ENCODE measurements around the gene C1QTNF7.
A peak's percentile ranks its signal among the peaks of the same experiment; 100 is the strongest.

The C1QTNF7 gene

DNA sequence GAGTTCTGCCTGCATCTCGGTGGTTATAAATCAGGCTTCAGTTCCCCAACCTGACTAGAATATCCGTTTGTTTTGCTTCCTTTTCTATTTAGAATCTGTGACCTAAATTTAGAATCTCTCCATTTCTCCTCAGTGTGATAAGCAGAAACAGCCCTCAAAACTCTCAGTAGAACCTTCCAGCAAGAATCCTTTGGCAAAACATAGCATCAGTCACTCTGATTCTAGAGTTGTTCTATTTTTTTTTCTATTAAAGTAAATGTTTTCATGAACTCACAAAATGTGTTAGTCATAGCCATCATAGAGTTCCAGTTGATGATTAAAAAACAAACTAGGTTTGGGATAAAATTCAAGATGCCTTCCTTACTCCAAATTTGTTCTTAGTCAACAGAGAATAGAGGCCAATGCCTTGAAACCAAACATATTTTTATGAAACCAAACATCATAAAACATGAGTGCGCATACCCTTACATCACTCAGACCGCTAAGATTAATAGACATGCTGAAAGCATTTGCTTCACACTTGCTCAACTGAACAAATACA, 13.2 kb upstream of the C1QTNF7 start:
- no peak for DNase-seq

DNA sequence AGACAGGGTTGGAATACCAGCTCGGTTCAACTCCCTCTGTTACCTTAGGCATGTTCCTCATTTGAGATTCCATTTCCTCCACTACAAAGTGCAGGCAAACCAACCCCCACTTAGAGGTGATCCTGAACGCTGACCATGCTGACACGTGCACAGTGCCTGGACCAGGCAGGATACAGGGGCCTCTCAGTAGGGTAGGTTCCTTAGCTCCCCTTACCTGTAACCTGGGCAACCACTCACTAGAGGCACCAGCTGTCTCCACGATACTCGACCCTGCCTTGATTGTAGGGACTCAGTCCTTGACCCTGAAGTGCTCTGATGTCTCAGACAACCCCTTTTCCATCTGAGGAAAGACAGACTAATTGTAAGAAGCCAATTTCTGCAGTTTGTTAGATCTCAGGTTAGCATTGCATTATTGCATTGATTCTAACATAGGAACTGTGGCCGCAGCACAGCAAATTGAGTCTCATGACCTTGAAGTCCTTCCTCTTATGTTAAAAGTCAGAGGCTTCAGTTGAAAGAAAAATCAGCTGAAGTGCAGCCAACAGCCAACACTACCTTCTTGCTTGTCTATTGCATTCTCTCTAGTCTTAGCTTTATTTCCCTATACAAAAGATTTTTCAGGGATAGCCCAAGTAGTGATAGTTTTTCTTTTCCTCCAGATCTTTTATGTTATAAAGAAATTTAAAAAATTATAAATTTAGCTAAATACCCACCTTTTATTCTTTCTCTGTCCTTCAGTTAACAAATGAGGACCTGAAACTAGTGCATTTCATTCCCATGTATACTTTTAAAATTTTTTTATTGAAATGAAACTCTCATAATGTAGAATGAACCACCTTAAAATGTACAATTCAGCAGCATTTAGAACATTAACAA, 11.2 kb upstream of the C1QTNF7 start:
- DNase-seq: no peak

DNA sequence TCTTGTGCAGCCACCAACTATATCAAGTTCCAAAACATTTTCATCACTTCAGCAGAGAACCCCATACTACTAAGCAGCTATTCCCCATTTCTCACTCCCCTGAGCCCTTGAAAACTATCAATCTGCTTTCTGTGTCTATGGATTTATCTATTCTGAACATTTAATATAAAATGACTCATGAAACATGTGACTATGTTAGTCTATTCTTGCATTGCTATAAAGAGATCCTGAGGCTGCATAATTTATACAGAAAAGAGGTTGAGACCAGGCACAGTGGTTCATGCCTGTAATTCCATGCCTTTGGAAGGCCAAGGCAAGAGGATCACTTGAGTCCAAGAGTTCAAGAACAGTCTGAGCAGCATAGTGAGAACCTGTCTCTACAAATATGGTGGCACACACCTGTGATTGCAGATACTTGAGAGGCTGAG, 10.6 kb upstream of the C1QTNF7 start:
- DNase-seq: no peak

DNA sequence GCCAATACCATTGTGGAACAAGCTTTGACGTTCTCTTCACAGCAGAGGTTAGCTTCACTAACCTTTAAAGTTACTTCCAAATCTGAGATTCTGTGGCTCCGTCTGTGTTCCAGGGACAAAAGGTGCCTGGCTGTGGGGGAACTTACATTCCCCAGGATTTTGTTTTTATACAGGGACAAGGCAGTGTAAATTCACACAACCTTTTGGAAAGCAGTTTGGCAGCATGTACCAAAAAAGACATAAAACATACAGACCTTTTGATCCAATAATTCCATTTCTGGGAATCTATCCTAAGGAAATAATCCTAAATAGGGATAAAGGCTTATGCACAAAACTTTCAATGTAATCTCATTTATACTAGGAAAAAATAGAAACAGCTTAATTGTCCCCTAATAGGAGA, 8.9 kb upstream of the C1QTNF7 start:
- no peak for DNase-seq

DNA sequence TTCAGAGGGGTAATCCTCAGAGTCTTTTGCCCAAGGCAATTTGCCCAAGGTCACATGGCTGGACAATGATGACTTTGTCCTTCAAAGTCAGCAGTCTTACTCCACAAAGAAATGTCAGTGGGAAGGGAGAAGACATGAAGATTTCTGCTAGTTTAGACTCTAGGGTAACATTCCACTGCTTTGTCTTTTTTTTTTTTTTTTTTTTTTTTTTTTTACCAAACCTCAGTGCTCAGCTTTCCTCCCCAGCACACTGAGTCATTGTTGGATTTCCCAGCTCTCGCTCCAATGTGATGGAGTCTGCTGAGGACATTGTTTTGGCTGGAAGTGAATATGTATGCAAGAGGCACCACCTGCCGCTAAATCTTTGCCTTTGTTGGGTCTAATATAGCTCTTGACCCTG, 7.2 kb upstream of the C1QTNF7 start:
- no peak for DNase-seq

DNA sequence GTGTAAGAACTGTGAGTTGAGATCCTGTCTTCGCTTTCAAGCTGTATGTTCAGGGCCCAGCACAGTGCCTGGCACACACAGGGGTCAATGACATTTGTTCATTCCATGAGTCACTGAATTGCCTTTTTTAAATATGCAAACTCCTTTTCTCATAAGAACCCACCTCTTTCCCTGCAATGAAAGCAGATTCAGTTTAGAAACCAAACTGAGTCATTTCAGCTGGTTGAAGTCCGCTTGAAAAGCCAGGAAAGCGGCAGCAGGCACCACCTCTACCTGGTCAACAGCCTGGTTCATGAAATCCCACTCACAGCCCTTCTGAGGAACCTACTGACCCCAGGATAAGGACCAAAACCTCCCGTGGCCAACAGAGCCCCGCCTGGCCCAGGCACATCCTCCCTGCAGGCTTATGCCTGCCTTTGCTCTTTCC, 4.5 kb upstream of the C1QTNF7 start:
- no peak for DNase-seq

DNA sequence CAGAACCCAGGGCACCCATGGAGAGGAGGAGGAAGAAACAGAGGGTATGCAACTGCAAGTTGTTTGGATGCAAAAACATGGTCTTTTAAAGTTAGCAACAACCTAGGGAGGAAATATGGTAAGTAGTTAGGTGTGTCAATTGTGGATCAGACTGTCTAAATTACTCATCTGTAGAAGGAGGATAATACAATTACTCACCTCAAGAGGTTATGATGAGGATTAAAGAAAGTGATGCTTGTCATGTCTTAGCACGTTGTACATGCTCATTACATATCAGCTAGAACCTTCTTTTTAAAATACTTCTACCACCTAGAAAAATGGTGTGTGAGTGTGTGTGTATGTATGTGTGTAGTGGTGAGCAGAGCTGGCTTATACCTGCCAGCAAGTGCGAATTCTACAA, 2.3 kb upstream of the C1QTNF7 start:
- DNase-seq: no peak

DNA sequence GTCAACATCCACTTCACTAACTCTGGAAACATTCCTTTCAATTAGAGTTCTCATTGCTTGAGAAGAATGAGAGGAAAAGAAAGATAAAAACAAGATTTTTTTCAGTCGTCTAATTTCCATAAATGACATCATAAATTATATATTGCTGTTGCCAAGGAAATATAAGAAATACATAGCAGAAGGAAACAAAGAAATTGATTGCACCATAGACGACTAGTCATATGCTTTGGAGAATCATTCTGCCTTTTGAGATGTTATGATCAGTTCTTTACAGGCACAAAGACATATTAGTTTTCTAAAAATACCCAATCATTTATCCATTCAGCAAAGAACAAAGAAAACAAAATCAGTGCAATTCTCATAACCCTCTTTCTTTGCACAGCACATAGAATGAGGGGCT, 672 bp upstream of the C1QTNF7 start:
- no peak for DNase-seq

DNA sequence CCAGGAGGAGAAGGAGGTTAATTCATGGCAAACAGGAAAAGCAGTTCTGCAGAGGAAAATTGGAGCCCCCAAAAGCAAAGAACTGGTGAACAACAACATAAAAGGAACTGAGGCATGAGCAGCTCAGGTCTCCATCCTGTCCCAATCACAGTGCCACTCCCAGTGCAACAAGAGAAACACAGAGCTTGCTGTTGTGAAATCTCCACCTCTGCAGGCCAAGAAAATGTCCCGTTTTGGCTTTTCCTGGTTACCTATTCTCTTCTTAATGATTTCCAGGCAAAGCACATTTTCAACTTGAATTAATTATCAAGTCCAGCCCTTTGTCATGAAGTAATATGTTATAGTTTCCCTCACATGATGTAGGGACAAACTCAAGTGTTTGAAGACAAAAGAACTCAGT, 778 bp downstream of the C1QTNF7 start:
- DNase-seq: no peak

DNA sequence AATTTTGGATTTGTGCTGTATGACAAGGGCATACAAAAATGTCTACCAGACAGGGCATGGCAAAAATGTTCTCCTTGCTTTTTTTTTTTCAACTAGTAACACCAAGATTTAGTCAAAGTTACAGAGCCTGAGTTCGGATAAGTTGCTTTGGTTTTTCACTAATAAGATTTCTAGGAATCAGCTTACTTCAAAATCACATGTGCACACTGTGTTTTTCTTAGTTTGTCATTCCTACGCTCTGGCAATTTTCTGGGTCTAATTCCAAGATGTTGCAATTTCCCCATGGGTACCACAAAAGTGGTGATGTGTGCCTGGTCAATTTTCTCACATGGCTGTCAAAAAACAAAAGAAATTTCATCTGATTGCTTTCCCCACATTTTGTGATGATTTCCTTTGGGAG, 6.3 kb downstream of the C1QTNF7 start:
- DNase-seq: no peak

DNA sequence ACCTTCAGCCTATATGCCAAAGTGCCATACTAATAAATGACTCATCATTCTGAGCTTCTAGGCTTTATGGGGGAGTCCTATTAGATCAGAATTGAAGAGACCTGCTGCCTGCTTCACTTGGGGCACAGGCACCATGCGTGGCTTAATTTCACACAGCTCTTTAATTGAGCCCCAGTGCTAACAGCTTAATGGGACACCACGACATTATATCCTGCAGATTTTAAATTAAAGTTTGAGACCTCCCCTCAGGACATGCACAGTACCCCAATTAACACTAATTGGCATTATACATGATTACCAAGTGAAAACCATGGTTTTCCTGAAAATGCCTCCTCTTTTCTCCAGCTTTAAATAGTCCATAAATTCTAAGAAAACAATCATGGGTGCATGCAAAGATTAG, 6.8 kb downstream of the C1QTNF7 start:
- DNase-seq: no peak

DNA sequence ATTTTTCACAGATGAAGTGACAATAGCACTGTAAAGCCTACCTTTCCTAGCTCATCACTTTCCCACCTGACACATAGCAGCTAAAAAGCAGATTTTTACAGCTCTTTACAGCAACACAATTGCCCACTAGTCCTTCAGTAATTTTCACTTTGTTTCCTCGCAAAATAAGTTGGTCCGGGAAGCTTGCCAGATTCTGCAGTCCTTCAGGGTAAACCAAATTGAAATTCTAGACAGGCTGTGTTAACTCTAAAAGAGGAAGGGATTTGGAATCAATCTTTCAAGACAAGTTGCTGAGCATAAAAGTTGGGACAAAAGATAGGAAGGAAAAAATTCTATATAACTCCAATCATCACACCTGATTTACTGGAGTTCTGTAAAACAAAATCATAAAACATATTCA, 8.7 kb downstream of the C1QTNF7 start:
- no peak for DNase-seq

DNA sequence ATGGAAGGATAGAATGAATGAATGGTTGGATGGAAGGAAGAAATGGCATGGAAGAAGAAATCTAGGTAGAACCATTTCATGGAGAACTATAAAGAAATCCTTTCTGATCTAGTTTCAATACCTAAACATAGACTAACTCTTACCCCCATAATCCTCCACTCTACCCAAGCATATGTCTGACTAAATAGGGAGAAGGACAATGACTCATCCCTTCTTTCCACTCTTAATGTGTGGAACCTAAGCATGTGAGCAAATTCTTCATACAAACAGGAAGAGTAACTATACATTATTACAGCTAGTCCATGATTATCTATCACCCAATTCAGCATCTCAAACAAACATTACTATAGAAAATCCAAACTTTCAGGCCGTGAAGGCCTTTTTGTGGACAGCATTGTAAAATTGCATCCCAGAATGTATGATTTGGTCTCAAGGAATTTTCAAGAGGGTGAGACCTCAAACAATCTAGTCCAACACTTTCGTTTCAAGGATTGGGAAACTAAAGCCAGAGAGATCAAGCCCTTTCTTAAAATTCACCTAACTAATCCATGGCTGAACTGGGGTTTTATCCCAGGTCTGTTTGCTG, 11.2 kb downstream of the C1QTNF7 start:
- no peak for DNase-seq

DNA sequence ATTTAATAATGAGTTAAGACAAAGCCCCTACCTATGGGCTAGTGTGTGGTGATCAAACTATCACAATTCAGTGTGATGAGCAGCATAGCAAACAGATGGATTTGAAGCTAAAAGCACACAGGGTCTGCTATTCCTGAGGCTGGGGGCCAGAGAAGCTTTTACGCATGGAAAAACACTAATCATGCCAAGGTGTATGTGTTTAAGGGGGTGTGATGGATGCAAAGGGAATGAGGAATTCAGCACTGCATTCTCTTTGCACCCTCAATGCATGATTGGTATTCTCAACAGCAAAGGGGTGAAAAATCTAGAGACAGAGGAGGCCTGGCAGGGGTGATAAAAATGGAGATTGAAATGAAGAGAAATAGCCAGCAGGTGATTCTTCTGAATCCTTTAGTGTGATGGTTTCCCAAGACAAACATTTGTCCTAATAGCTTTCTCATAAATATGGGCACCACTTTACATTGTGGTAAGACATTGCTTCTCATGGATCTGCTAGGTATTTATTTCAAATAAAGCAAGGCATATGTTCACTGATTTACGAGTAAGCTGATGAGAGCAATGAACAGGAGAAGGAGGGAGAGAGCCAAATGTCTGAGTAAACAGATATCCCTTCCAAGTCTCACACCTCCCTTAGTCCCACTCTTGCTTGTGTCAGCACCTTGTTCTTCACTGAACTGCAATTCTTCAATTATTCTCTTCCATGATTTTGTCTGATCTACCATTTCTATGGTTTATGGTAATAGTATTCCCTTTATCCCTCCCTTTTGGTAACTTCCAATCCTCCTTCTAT, 15.7 kb downstream of the C1QTNF7 start:
- no peak for DNase-seq

DNA sequence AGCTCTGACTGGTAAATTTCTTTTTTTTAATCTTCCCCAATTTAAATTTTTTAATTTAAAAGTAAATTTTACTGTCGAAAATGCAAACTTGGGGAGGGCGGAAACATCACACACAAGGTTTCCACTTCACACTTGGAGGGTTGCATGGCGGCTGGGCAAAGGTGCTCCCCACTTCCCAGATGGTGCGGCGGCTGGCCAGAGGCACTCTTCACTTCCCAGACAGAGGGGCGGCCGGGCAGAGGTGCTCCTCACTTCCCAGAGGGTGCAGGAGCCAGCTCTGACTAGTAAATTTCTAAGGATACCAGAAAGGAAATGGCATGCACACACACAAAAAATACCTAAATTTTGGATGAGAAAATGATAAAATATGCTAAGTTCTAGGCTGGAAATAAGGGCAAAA, 16.4 kb downstream of the C1QTNF7 start:
- no peak for DNase-seq

DNA sequence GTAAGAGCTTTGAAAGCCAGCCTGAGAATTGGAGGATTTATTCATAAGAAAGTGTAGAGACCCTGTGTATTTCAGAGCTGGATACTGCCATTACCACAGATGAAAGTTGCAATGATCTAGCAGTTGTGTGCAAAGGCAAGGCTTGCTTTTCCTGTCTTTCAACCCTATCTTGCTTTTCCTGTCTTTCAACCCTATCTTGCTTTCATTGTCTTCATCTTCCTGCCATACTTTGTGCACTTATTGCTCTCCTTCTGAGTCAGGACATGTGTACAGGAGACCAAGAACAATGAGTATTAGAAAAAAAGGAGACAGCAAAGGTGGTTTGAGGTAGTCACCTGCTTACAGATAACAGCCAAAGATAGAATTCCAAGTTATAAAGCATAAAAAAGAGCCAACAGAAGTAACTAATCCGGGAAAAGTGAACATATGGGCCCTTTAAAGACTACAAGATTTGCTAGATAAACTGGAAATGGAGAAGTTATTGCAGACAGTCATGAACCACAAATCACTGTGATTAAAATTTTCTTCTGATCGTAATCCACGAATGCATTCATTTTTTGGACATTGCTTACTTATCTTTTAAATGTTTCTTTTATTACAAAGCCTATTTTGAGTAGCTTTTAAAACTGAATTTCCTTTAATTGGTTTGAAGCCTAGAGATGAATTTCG, 17.2 kb downstream of the C1QTNF7 start:
- DNase-seq: no peak

DNA sequence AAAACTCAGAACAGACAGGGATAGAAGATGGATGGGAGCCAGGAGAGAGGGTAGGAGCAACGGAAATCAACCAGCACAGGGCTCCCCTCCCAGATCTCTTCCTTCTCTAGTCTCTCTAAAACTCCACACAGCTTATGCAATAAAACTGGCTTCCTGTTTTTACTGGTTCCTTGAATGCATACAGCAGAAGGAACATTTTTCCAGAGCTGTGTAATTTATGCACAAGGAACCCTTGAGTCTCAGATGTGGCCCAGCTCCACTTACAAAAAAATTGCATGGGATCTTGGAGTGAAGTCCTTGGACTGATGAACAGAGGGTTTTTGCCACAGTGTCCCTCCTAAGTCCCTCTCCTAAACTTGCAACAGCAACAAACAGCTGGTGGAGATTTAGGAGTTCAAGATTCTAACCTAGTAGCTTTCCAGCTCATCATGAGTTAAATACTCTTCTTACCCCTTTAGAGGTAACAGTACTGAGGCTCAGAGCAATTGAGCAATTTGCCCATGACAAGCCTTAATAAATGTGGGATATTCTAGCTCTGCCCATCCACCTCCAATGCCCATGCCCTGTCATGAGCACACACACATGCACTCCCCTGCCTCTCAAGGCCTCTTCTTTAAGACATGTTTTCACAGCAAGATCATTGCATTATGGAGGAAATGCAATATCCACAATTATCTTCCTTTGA, 23.5 kb downstream of the C1QTNF7 start:
- DNase-seq: no peak

DNA sequence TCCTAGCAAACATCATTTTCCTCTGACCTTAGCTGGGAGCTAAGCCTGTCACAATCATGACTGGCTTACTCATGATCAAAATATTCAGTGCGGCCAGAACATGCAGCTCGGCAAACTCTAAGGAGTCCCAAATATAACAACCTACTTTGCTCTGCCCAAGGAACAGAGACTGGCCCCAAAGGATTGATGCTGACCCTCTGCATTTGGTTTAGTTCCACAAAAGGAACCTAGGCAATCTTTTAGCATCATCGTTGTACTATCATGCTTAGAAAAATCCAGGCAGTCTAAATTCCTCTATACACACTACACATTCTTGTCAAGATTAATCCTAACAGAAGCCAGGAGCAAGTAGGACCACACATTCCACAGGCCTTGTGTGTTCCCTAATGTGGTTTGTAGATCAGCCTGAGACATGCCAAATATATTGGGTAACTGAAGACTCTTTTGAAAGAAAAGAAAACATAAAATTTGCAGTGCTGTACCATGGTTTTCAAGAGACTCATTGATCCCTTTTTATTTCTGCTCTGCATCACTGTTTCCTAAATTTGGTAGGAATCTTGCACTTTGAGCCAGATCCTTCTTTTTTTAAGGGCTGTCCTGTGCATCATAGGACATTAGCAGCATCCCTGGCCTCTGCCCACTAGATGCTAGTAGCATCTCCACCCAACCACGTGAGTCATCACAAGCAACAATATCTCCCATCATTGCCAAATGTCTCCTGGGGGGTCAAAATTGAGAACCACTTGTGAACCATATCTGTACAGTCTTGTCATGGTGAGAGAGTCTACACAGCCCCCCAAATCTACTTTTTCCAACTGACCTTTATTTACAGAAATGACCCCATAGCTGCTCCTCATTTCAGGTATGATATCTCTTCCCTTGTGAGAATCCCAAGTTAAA, 24.3 kb downstream of the C1QTNF7 start:
- no peak for DNase-seq

DNA sequence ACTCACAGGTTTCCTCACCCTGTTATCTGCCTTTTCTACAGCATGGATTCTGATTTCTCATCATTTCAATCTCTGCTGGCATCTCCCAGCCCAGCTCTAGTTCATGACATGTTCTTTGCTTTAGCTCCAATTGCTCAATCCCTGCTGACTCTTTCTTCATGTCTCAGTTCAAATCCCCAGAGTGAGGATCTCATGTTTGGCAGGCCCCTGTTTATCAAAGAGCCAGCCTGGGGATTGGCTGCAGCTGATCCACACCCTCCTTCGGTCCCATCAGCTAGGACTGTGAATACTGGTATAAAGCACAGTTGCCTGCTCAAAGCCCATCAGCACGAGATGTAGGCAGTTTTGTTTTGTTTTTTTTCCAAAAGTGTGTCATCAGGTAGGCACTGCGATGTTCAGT, 27.5 kb downstream of the C1QTNF7 start:
- no peak for DNase-seq

DNA sequence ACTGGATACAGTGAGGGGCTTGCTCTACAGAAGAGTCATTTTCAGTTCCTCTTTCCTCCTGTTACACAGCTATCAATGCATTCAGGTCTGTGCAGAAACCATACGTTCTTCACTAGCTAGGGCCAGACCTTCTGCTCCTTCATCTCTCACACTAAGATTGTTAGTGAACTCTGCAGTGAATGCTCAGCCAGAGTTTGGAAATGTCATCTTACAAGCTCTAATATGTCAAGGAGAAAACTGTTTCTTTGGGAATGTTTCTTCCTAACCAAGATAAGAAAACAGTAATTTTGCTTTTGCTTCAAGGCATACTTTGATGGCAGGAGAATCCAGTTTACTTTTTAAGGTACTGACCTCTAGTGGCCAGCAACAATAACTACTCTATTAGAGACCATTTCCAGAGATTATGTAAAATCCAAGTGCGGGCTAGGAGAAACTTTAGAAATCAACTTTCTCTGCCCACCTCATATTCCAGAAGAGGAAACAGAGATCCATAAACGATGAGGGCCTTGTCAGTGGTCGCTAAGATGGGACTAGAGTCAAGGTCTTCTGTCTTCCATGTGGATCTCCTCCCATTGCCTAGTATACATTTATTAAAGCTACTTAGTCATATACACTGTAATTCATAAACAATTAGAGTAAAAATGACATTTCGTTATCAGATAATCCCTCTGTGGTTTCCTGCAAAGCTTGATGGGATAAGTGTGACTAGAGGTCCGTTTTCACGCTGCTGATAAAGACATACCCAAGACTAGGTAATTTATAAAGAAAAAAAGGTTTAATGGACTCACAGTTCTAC, 29.8 kb downstream of the C1QTNF7 start:
- peak; percentile 25 for DNase-seq

All from RPMI8226 (cell line).